Neural cell (in vitro differentiated cells): ENCODE results near the gene GPC3. TPM values are rescaled to one million over a fixed set of nuclear protein-coding genes. Genes with fewer than 3 reads are reported as not detected.
"Not testable (repeated sequence)": the region's sequence is repeated elsewhere in the genome, so short reads cannot be mapped to it uniquely, and the experiment has no call there.

Experiments used
- H2AFZ ChIP-seq: fragments of 200-600, 300-800 bp; sonication (generic), shearing (Covaris generic); 2 replicates; pipeline ENCODE4 v1.6.0; 2014; ENCODE audit warnings: low read depth, mild to moderate bottlenecking, antibody characterized with exemption, low read length, moderate library complexity
- H3F3A ChIP-seq: fragments of 200-600 bp; shearing (Covaris generic); 2 replicates; pipeline ENCODE4 v1.6.1; 2016; ENCODE audit warnings: mild to moderate bottlenecking, moderate library complexity, mixed read lengths, antibody characterized with exemption, low read length; ENCODE audit not compliant: insufficient read depth, poor library complexity, severe bottlenecking
- H3K27ac ChIP-seq: fragments of 200-600, 300-800 bp; sonication (generic), shearing (Covaris generic); 2 replicates; pipeline ENCODE4 v1.5.1; 2014; ENCODE audit warnings: mild to moderate bottlenecking, low read length, moderate library complexity
- H3K27me3 ChIP-seq: fragments of 300-800, 200-600 bp; sonication (generic), shearing (Covaris generic); 2 replicates; pipeline ENCODE4 v1.6.0; 2014; ENCODE audit warnings: mild to moderate bottlenecking, low read depth, low read length, moderate library complexity; ENCODE audit not compliant: insufficient read depth
- H3K36me3 ChIP-seq: fragments of 300-800, 200-600 bp; sonication (generic), shearing (Covaris generic); 2 replicates; pipeline ENCODE4 v1.5.1; 2014; ENCODE audit warnings: mild to moderate bottlenecking, antibody characterized with exemption, low read length, moderate library complexity; ENCODE audit not compliant: insufficient read depth
- H3K4me2 ChIP-seq: fragments of 300-800, 200-600 bp; sonication (generic), shearing (Covaris generic); 2 replicates; pipeline ENCODE4 v1.6.0; 2014; ENCODE audit warnings: mild to moderate bottlenecking, low read length
- H3K4me3 ChIP-seq: fragments of 300-800, 200-600 bp; sonication (generic), shearing (Covaris generic); 2 replicates; pipeline ENCODE4 v1.5.1; 2014; ENCODE audit warnings: mild to moderate bottlenecking, low read length, moderate library complexity
- H3K79me2 ChIP-seq: fragments of 200-600 bp; shearing (Covaris generic); replicated peaks from 2 replicates; pipeline ENCODE4 v1.6.0; 2014; ENCODE audit warnings: mild to moderate bottlenecking, low read length, moderate library complexity; ENCODE audit not compliant: insufficient read depth
- H3K9ac ChIP-seq: fragments of 300-800, 200-600 bp; sonication (generic), shearing (Covaris generic); 2 replicates; pipeline ENCODE4 v1.6.1; 2016; ENCODE audit warnings: mild to moderate bottlenecking, low read length, mixed read lengths
- H3K9me2 ChIP-seq: fragments of 200-600 bp; shearing (Covaris generic); 2 replicates; pipeline ENCODE4 v1.6.1; 2016; ENCODE audit warnings: mild to moderate bottlenecking, low read length, mixed read lengths; ENCODE audit not compliant: insufficient read depth
- H3K9me3 ChIP-seq: fragments of 200-600, 300-800 bp; sonication (generic), shearing (Covaris generic); 2 replicates; pipeline ENCODE4 v1.6.1; 2016; ENCODE audit warnings: mild to moderate bottlenecking, mixed run types, low read length, moderate library complexity, mixed read lengths
- H4K20me1 ChIP-seq: fragments of 200-600 bp; shearing (Covaris generic); 2 replicates; pipeline ENCODE4 v1.6.1; 2016; ENCODE audit warnings: mild to moderate bottlenecking, mixed run types; ENCODE audit not compliant: insufficient read depth
- EP300 ChIP-seq: fragments of 450-650 bp; conservative IDR thresholded peaks from 2 replicates; pipeline ENCODE4 v1.6.1; 2014; ENCODE audit warnings: antibody characterized with exemption, mild to moderate bottlenecking, moderate library complexity; ENCODE audit not compliant: poor library complexity, severe bottlenecking
- EZH2 ChIP-seq: fragments of 200-600, 300-800 bp; shearing (Covaris generic), sonication (generic); IDR thresholded peaks from 2 replicates; pipeline ENCODE4 v1.6.1; 2014; ENCODE audit warnings: antibody characterized with exemption, low read length, borderline replicate concordance, mild to moderate bottlenecking; ENCODE audit not compliant: insufficient read depth, poor library complexity, severe bottlenecking
- MXI1 ChIP-seq: fragments of 450-650 bp; conservative IDR thresholded peaks from 2 replicates; pipeline ENCODE4 v1.6.1; 2014; ENCODE audit warnings: antibody characterized with exemption, mild to moderate bottlenecking; ENCODE audit not compliant: poor library complexity, severe bottlenecking
- POLR2AphosphoS5 ChIP-seq: IDR thresholded peaks from 2 replicates; pipeline ENCODE4 v1.6.1; 2012
- RAD21 ChIP-seq: fragments of 450-650 bp; conservative IDR thresholded peaks from 2 replicates; pipeline ENCODE4 v1.6.1; 2014; ENCODE audit warnings: antibody characterized with exemption, mild to moderate bottlenecking, moderate library complexity
- REST ChIP-seq: IDR thresholded peaks from 2 replicates; pipeline ENCODE4 v1.6.1; 2012; ENCODE audit warnings: borderline replicate concordance
- SMC3 ChIP-seq: fragments of 450-650 bp; conservative IDR thresholded peaks from 2 replicates; pipeline ENCODE4 v1.6.1; 2014; ENCODE audit warnings: antibody characterized with exemption, mild to moderate bottlenecking, moderate library complexity; ENCODE audit not compliant: poor library complexity
- TAF1 ChIP-seq: IDR thresholded peaks from 2 replicates; pipeline ENCODE4 v1.6.1; 2012; ENCODE audit warnings: low read depth
- polyA plus RNA-seq: library from polyadenylated mRNA; depleted of rRNA; stranded (reverse); fragments of >200 nt; gene quantifications from 2 replicates; pipeline ENCODE4 v1.2.3, GENCODE V29; 2014
- TF ChIP-seq, protein P1 (sequence below): fragments of 450-650 bp; IDR thresholded peaks from 2 replicates; pipeline ENCODE4 v1.5.1; 2014; ENCODE audit warnings: antibody characterized with exemption, mild to moderate bottlenecking, moderate library complexity; ENCODE audit not compliant: poor library complexity, severe bottlenecking

GPC3 gene
- polyA plus RNA-seq, 1 donor from 2014 or later = 2.1 TPM

DNA sequence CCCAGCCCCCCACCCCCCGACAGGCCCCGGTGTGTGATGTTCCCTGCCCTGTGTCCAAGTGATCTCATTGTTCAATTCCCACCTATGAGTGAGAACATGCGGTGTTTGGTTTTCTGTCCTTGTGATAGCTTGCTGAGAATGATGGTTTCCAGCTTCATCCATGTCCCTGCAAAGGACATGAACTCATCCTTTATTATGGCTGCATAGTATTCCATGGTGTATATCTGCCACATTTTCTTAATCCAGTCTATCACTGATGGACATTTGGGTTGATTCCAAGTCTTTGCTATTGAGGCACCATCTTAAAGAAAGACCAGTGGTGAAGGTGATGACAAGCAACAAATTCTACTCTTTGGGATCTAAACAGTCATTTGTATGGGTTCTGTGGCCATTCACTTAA, 30.1 kb upstream of the GPC3 start:
- H3K4me2 ChIP-seq, H3K36me3 ChIP-seq, H4K20me1 ChIP-seq, H3K4me3 ChIP-seq, H2AFZ ChIP-seq, H3F3A ChIP-seq, H3K27ac ChIP-seq, H3K79me2 ChIP-seq, H3K27me3 ChIP-seq, H3K9me3 ChIP-seq, H3K9ac ChIP-seq, H3K9me2 ChIP-seq: not testable (repeated sequence)

DNA sequence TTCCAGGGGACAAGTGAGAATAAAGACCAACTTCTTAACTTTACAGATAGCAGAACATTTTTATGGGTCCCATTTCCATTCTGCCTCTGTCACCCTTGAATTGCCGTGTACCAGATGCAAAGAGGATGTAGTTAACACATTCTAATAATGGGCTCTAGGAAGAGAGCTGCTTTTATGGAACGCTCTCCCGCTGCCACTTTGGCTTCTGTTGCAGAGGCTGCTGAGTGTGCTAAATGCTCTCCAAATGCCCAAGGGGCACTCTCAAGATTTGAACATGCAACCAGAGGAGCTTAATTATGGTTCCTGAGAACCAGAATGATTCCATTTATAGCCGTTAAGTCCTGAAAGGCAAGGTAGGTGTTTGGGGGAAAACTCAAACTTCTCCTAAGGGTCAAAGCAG, 28.1 kb upstream of the GPC3 start:
- Histone ChIP-seq H4K20me1 (no peaks in the 10 kb centered on the region), H3K36me3 (no peaks in the 10 kb centered on the region)

DNA sequence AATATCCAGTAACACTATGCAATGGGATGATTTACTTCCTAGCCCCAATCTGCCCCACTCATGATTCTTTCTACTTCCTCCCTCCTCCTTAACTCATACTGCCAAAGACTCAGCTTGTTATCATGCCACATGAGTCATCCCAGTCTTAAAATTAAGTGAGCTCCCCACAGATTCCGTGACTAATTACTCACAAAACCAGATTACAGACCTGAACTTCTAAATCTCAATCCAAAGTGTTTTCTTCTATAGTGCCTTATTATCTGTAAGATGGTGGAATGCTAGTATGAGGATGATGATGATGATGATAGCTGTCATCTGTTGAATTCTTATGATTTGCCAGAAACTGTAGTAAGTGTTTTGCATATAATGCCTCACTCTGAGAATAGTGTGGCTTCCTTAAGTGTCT, 27.7 kb upstream of the GPC3 start:
- H3K4me3 ChIP-seq = no peak overlapping the region
- no peak overlapping the region for H3K9ac ChIP-seq
- H2AFZ ChIP-seq = no peak overlapping the region
- no peaks in the 10 kb centered on the region for H3K9me2 ChIP-seq
- H3K9me3 ChIP-seq = no peaks in the 10 kb centered on the region
- H3F3A ChIP-seq = no peaks in the 10 kb centered on the region
- no peaks in the 10 kb centered on the region for H3K79me2 ChIP-seq
- H4K20me1 ChIP-seq = no peaks in the 10 kb centered on the region
- no peaks in the 10 kb centered on the region for H3K36me3 ChIP-seq
- no peak overlapping the region for H3K4me2 ChIP-seq
- H3K27ac ChIP-seq = no peak overlapping the region
- no peaks in the 10 kb centered on the region for H3K27me3 ChIP-seq
- TF ChIP-seq REST = no peak
- TF ChIP-seq, protein P1, sequence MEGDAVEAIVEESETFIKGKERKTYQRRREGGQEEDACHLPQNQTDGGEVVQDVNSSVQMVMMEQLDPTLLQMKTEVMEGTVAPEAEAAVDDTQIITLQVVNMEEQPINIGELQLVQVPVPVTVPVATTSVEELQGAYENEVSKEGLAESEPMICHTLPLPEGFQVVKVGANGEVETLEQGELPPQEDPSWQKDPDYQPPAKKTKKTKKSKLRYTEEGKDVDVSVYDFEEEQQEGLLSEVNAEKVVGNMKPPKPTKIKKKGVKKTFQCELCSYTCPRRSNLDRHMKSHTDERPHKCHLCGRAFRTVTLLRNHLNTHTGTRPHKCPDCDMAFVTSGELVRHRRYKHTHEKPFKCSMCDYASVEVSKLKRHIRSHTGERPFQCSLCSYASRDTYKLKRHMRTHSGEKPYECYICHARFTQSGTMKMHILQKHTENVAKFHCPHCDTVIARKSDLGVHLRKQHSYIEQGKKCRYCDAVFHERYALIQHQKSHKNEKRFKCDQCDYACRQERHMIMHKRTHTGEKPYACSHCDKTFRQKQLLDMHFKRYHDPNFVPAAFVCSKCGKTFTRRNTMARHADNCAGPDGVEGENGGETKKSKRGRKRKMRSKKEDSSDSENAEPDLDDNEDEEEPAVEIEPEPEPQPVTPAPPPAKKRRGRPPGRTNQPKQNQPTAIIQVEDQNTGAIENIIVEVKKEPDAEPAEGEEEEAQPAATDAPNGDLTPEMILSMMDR = no peak
- TF ChIP-seq POLR2AphosphoS5 = no peak
- no peak for TF ChIP-seq EP300
- no peak for TF ChIP-seq EZH2
- no peak for TF ChIP-seq TAF1
- TF ChIP-seq RAD21 = no peak
- TF ChIP-seq MXI1 = no peak
- TF ChIP-seq SMC3 = no peak

More for the DNA sequence above, 28.1 kb upstream of the GPC3 start:
- Histone ChIP-seq H3K4me3 (no peak overlapping the region), H3F3A (no peaks in the 10 kb centered on the region), H2AFZ (no peak overlapping the region), H3K79me2 (no peaks in the 10 kb centered on the region), H3K4me2 (no peak overlapping the region), H3K27me3 (no peaks in the 10 kb centered on the region), H3K9ac (no peak overlapping the region), H3K27ac (no peak overlapping the region), H3K9me2 (no peaks in the 10 kb centered on the region), H3K9me3 (no peaks in the 10 kb centered on the region)
- TF ChIP-seq EP300 = no peak
